ENCODE results near the gene PRKCE.

GRCh38 chr2:45650851-45651414 lies 542 bp upstream of the PRKCE start:
- TF ChIP-seq, protein P1, sequence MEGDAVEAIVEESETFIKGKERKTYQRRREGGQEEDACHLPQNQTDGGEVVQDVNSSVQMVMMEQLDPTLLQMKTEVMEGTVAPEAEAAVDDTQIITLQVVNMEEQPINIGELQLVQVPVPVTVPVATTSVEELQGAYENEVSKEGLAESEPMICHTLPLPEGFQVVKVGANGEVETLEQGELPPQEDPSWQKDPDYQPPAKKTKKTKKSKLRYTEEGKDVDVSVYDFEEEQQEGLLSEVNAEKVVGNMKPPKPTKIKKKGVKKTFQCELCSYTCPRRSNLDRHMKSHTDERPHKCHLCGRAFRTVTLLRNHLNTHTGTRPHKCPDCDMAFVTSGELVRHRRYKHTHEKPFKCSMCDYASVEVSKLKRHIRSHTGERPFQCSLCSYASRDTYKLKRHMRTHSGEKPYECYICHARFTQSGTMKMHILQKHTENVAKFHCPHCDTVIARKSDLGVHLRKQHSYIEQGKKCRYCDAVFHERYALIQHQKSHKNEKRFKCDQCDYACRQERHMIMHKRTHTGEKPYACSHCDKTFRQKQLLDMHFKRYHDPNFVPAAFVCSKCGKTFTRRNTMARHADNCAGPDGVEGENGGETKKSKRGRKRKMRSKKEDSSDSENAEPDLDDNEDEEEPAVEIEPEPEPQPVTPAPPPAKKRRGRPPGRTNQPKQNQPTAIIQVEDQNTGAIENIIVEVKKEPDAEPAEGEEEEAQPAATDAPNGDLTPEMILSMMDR (conservative IDR thresholded peaks at IDR 0.05) = peak; percentile 34; the same call in 1 of the 2 replicates
- no peak for TF ChIP-seq EZH2 (IDR thresholded peaks at IDR 0.05; ENCODE audit: low read depth)
